CD8-positive, alpha-beta memory T cell (primary cell): Measurements from ENCODE around the gene ILK. TPM values are rescaled to one million over a fixed set of nuclear protein-coding genes. Genes with fewer than 3 reads are reported as not detected.

Source experiments
- CTCF ChIA-PET: fragments of 350-600 bp; sonication (Branson Sonifier 250); formaldehyde crosslinking; loops from one replicate; lab custom pipeline; 2021; ENCODE audit warnings: antibody characterized with exemption; lab: Charles Lee
- POLR2A ChIA-PET: fragments of 350-600 bp; sonication (Branson Sonifier 250); formaldehyde crosslinking; loops from one replicate; lab custom pipeline; 2021; ENCODE audit warnings: antibody characterized with exemption; lab: Charles Lee
- DNase-seq, 5 donors: peaks; one replicate each; pipeline versions ENCODE4 v3.0.0 to v3.0.0-alpha.2; 2020 to 2022; ENCODE audit warnings: mixed read lengths in 1 of 5
- H3K27ac ChIP-seq: one replicate; pipeline ENCODE4 v1.7.0; 2013; ENCODE audit warnings: low read depth, mild to moderate bottlenecking, low read length, moderate library complexity
- H3K27me3 ChIP-seq: 2 replicates; pipeline ENCODE4 v1.7.0; 2013; ENCODE audit warnings: low read length, mild to moderate bottlenecking; ENCODE audit not compliant: insufficient read depth, poor library complexity, severe bottlenecking
- H3K36me3 ChIP-seq: 2 replicates; pipeline ENCODE4 v1.7.0; 2013; ENCODE audit warnings: mild to moderate bottlenecking, low read length, moderate library complexity; ENCODE audit not compliant: insufficient read depth
- H3K4me1 ChIP-seq: 2 replicates; pipeline ENCODE4 v1.7.0; 2013; ENCODE audit warnings: mild to moderate bottlenecking, low read length, moderate library complexity; ENCODE audit not compliant: insufficient read depth
- H3K4me3 ChIP-seq: 2 replicates; pipeline ENCODE4 v1.7.0; 2013; ENCODE audit warnings: mild to moderate bottlenecking, low read length
- H3K9me3 ChIP-seq: 2 replicates; pipeline ENCODE4 v1.7.0; 2013; ENCODE audit warnings: mild to moderate bottlenecking, low read length
- H3K27ac Mint-ChIP-seq, 8 donors: one replicate each; pipeline ENCODE4 v1.8.0; 2020 to 2021; ENCODE audit warnings: mixed read lengths in 8 of 8, mild to moderate bottlenecking in 6 of 8, inconsistent platforms in 3 of 8, moderate library complexity in 3 of 8
- H3K27me3 Mint-ChIP-seq, 2 donors: one replicate each; pipeline ENCODE4 v1.8.0; 2020 to 2021; ENCODE audit warnings: mixed read lengths in 2 of 2, mild to moderate bottlenecking in 1 of 2, moderate library complexity in 1 of 2
- H3K36me3 Mint-ChIP-seq, 3 donors: one replicate each; pipeline ENCODE4 v1.8.0; 2020 to 2021; ENCODE audit warnings: mixed read lengths in 3 of 3, inconsistent platforms in 1 of 3, mild to moderate bottlenecking in 1 of 3
- H3K4me1 Mint-ChIP-seq, 3 donors: one replicate each; pipeline ENCODE4 v1.8.0; 2020 to 2021; ENCODE audit warnings: mixed read lengths in 3 of 3, inconsistent platforms in 1 of 3, mild to moderate bottlenecking in 1 of 3
- H3K4me3 Mint-ChIP-seq, 7 donors: one replicate each; pipeline ENCODE4 v1.8.0; 2020 to 2021; ENCODE audit warnings: mixed read lengths in 7 of 7, mild to moderate bottlenecking in 6 of 7, moderate library complexity in 4 of 7, inconsistent platforms in 2 of 7
- H3K9me3 Mint-ChIP-seq, 5 donors: one replicate each; pipeline ENCODE4 v1.8.0; 2020 to 2022; ENCODE audit warnings: mixed read lengths in 5 of 5, mild to moderate bottlenecking in 3 of 5, moderate library complexity in 2 of 5, inconsistent platforms in 1 of 5
- polyA plus RNA-seq: library from polyadenylated mRNA; unstranded; fragments of 300-500 nt; fragmentation: Illumina TruSeq; gene quantifications from one replicate; pipeline ENCODE4 v1.2.3, GENCODE V29; 2021
- total RNA-seq, 2 experiments: library from RNA; stranded (reverse); gene quantifications; one replicate each; pipeline ENCODE4 v1.2.3, GENCODE V29; 2021

ILK gene
- total and polyA plus RNA-seq, 3 experiments from 2014 or later, result 90.1 to 111 (median 92.6) TPM

DNA sequence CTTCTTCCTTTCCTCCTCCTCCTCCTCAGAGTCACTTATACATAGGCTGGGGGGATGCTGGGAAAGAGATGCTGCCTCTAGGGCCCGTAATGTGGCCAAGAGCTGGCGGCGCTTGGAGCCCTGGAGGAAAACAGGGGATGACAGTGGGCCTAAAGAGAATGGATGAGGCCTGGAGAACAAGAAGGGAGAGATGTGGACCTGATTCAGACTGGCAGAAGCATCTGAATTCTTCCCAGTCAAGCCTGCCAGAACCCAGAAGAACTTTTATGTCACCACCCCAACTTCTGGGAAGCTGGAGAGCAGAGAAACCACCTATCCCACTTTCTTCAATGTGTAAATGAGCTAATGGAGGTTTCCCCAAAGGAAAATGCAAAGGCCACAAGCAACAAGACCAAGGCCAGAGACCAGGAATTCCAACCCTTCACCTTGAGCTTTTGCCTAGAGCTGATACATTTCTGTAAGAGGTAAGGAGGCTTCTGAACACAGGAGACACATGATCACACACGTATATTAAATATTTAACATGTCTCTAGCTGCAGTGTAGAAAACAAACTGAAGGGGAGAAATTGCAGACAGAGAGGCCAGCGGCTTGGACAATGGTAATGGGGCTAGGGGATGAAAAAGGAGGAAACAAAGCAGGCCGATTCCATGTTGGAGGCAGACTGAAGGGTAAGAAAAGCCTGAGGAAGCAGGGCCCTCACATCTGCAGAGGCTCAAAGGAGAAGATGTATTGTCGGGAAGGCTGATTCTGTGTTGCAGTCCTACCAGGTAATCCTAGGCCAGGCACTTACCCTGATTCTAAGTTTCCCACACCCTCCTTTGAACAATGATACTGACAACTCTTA lies 1.3 kb upstream of the ILK start:
- Histone ChIP-seq H3K27ac (peak overlapping the region; percentile 91), H3K36me3 (peaks cover 29% of the 10 kb centered on the region), H3K4me3 (peak overlapping the region; percentile 86), H3K4me1 (peaks cover 45% of the 10 kb centered on the region), H3K27me3 (no peaks in the 10 kb centered on the region), H3K9me3 (no peaks in the 10 kb centered on the region)
- Mint-ChIP-seq H3K36me3 (peaks cover 0 to 44% (median 6%) of the 10 kb centered on the region in 3 donors), H3K4me1 (peaks cover 22 to 31% (median 27%) of the 10 kb centered on the region in 3 donors), H3K4me3 (no peak overlapping the region), H3K9me3 (no peaks in the 10 kb centered on the region), H3K27ac (peak overlapping the region in 4 of 8 donors; percentile 30 to 91 (median 78)), H3K27me3 (no peaks in the 10 kb centered on the region)
- DNase-seq, result no peak
- ChIA-PET POLR2A (interaction anchor here (0.7 to 3.9 kb wide), 3 partner anchors 10 to 81 kb away, joined by 12 to 35 read pairs (median 29); partner anchors contain the start of genes MRPL17, TAF10 and TPP1), CTCF (interaction anchor here (1.0 to 4.6 kb wide), 6 partner anchors 9 to 120 kb away, joined by 3 to 68 read pairs (median 6); partner anchors contain the start of genes MRPL17, TAF10 and TPP1)

DNA sequence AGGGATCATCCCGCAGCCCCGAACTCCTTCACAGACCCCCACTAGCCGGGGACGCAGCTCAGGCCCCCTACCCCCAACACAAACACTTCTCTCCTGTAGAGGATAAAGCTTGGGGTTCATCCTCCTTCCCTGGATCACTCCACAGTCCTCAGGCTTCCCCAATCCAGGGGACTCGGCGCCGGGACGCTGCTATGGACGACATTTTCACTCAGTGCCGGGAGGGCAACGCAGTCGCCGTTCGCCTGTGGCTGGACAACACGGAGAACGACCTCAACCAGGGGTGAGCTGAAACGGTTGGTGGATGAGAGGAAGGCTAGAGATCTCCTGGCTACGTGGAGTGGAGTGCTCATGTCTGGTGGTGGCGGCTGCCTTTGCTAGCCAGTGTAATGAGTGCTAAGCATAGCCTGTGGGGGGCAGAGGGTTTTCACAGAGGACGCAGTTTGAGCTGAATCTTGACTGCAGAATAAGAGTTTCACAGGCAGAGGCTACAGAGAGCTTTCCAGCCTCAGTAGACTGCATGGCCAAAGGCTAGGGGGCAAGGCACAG lies 580 bp downstream of the ILK start:
- Histone ChIP-seq H3K4me3 (peak overlapping the region; percentile 86), H3K36me3 (peaks cover 46% of the 10 kb centered on the region), H3K9me3 (no peaks in the 10 kb centered on the region), H3K27me3 (no peaks in the 10 kb centered on the region), H3K4me1 (peaks cover 63% of the 10 kb centered on the region), H3K27ac (peak overlapping the region; percentile 91)
- H3K4me1 Mint-ChIP-seq, result peaks cover 11 to 33% (median 14%) of the 10 kb centered on the region in 3 donors
- H3K4me3 Mint-ChIP-seq, result no peak overlapping the region
- DNase-seq, result peak; percentile 22 to 77 (median 51)
- H3K27ac Mint-ChIP-seq, result no peak overlapping the region
- POLR2A ChIA-PET, result interaction anchor here (0.8 to 3.9 kb wide), 7 partner anchors 8 to 370 kb away, joined by 3 to 35 read pairs (median 7); partner anchors contain the start of genes FHIP1B, MRPL17, TAF10 and TPP1
- no peaks in the 10 kb centered on the region for H3K27me3 Mint-ChIP-seq
- CTCF ChIA-PET, result interaction anchor here (0.6 to 4.6 kb wide), 22 partner anchors 9 to 250 kb away, joined by 3 to 68 read pairs (median 4); partner anchors contain the start of genes ARFIP2, MRPL17, TIMM10B and TPP1
- peaks cover 0 to 47% (median 9%) of the 10 kb centered on the region in 3 donors for H3K36me3 Mint-ChIP-seq
- H3K9me3 Mint-ChIP-seq, result no peaks in the 10 kb centered on the region

DNA sequence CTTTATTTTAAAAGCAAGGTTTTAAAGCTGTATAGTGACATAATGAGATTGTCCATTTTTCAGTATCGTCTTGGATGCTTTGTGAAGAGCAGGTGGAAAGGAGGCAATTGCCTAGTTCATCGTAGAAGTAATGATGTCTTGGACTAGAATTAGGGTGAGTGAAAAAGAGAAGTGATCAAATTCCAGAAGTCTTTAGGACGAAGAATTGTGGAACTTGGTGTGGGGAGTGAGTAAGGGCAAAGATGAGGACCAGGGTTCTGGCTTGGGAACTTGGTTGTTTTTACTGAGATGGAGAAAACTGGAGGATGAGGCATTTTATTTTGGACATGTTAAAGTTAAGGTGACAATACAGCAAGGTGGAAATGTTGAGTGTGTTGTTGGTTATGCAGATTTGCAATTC lies 1.2 kb downstream of the ILK start:
- Mint-ChIP-seq H3K36me3 (peaks cover 0 to 47% (median 10%) of the 10 kb centered on the region in 3 donors), H3K27ac (no peak overlapping the region), H3K9me3 (no peaks in the 10 kb centered on the region), H3K27me3 (no peaks in the 10 kb centered on the region), H3K4me1 (peaks cover 10 to 29% (median 14%) of the 10 kb centered on the region in 3 donors), H3K4me3 (no peak overlapping the region)
- Histone ChIP-seq H3K27ac (peak overlapping the region; percentile 91), H3K4me3 (peak overlapping the region; percentile 86), H3K9me3 (no peaks in the 10 kb centered on the region), H3K36me3 (peaks cover 46% of the 10 kb centered on the region), H3K4me1 (peaks cover 63% of the 10 kb centered on the region), H3K27me3 (no peaks in the 10 kb centered on the region)
- POLR2A ChIA-PET, result interaction anchor here (0.8 to 3.9 kb wide), 7 partner anchors 8 to 370 kb away, joined by 3 to 35 read pairs (median 7); partner anchors contain the start of genes FHIP1B, MRPL17, TAF10 and TPP1
- no peak for DNase-seq
- CTCF ChIA-PET, result interaction anchor here (0.6 to 4.6 kb wide), 21 partner anchors 8 to 251 kb away, joined by 3 to 68 read pairs (median 5); partner anchors contain the start of genes ARFIP2, MRPL17, TIMM10B and TPP1

DNA sequence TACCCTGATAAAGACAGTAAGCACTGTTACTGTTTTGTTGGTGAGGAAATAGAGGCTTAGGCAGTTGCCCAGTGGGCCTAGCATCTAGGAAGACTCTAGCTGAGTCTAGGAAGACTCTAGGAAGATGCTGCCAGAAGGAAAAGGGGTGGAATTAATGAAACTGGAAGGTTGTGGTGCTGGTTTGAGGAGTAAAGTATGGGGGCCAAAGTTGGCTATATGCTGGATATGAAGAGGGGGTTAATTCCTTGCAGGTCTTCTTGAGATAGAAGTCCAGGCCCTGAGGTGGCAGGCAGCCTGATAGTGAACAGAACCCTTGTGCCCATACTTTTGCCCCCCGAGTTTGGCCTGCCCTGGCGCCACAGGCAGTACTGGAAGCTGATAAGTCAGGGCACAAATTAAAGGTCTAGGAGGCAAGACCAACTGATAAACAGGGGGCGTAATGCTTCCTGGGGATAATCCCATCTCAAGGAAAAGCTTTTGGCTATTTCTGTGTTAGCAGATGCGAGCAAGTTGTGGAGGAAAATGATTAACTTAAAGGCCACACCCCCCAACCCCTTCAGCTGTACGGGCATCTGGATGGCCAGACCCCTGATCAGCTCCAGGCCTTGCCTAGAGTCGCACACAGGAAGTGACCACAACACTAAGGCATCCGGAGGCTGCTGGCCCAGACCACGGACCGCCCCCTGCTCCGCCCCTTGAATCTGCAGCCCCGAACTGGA lies 3.1 kb downstream of the ILK start:
- H3K27ac ChIP-seq, result peak overlapping the region; percentile 66
- CTCF ChIA-PET, result interaction anchor here (1.1 to 7.8 kb wide), 4 partner anchors 13 to 150 kb away, joined by 3 to 68 read pairs (median 18); partner anchors contain the start of genes MRPL17 and TPP1
- peak overlapping the region in 2 of 8 donors; percentile 73 to 97 for H3K27ac Mint-ChIP-seq
- no peaks in the 10 kb centered on the region for H3K9me3 Mint-ChIP-seq
- peaks cover 40% of the 10 kb centered on the region for H3K36me3 ChIP-seq
- peak overlapping the region; percentile 24 for H3K4me3 ChIP-seq
- POLR2A ChIA-PET, result interaction anchor here (0.6 kb wide), 1 partner anchor 64 kb away, joined by 3 read pairs; no protein-coding TSS in a partner anchor
- H3K4me3 Mint-ChIP-seq, result peak overlapping the region in 1 of 7 donors; percentile 81
- H3K4me1 Mint-ChIP-seq, result peaks cover 23 to 45% (median 32%) of the 10 kb centered on the region in 3 donors
- H3K9me3 ChIP-seq, result no peaks in the 10 kb centered on the region
- H3K36me3 Mint-ChIP-seq, result peaks cover 0 to 48% (median 15%) of the 10 kb centered on the region in 3 donors
- H3K4me1 ChIP-seq, result peaks cover 72% of the 10 kb centered on the region
- H3K27me3 Mint-ChIP-seq, result no peaks in the 10 kb centered on the region
- H3K27me3 ChIP-seq, result no peaks in the 10 kb centered on the region
- DNase-seq, result peak; percentile 25 to 67 (median 38)

DNA sequence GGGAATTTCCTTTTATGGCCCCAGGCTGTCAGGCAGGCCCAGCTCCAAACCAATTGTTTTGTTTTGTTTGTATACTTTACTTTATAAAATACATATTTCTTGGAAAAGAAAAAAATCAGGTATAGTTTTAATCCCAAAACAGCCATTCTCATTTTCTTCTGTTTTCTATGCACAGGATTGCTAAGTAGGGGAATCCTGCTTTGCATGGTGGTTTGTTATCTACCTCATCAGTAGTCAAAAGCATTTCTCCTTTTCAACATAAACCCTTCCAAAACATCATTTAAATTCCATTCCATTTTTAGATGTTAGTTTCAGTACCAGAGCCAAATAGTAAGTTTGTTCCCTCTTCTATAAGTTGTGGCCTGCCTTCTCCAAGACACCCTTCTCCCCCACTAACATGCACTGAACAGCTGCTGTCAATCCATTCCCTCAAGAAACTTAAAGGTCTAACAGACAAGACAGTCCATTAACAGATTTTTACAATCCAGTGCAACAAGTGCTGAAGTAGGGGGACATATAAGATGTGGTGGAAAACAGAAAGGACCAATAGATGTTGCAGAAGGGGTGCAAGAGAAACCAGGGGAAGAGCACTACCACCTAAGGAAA lies 3.7 kb downstream of the ILK start:
- DNase-seq, result no peak
- Histone ChIP-seq H3K27ac (peak overlapping the region; percentile 66), H3K4me1 (peaks cover 65% of the 10 kb centered on the region), H3K27me3 (no peaks in the 10 kb centered on the region), H3K36me3 (peaks cover 37% of the 10 kb centered on the region), H3K9me3 (no peaks in the 10 kb centered on the region), H3K4me3 (no peak overlapping the region)
- Mint-ChIP-seq H3K36me3 (peaks cover 0 to 46% (median 13%) of the 10 kb centered on the region in 3 donors), H3K27me3 (no peaks in the 10 kb centered on the region), H3K27ac (peak overlapping the region in 3 of 8 donors; percentile 79 to 97 (median 83)), H3K4me1 (peaks cover 23 to 46% (median 32%) of the 10 kb centered on the region in 3 donors), H3K9me3 (no peaks in the 10 kb centered on the region), H3K4me3 (peak overlapping the region in 4 of 7 donors; percentile 25 to 63 (median 36))
- CTCF ChIA-PET, result interaction anchor here (1.1 to 7.8 kb wide), 4 partner anchors 12 to 228 kb away, joined by 3 to 68 read pairs (median 3); partner anchors contain the start of genes MRPL17 and TPP1
- POLR2A ChIA-PET, result interaction anchor here (2.8 kb wide), 1 partner anchor 11 kb away, joined by 11 read pairs; the partner anchor contains the start of gene TPP1

DNA sequence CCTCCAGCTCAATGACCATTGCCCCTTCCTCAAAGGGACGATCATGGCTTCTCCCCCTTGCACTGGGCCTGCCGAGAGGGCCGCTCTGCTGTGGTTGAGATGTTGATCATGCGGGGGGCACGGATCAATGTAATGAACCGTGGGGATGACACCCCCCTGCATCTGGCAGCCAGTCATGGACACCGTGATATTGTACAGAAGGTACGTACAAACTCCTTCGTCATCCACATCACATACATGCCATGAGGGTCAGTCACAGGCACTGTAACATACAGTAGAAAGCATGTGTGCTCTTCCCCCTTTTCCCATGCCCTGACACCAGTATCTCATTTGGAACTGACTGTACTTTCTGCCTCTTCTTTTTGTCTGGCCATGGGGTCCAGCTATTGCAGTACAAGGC lies 4.4 kb downstream of the ILK start:
- H3K36me3 Mint-ChIP-seq, result peaks cover 0 to 46% (median 13%) of the 10 kb centered on the region in 3 donors
- Histone ChIP-seq H3K9me3 (no peaks in the 10 kb centered on the region), H3K4me1 (peaks cover 66% of the 10 kb centered on the region), H3K27me3 (no peaks in the 10 kb centered on the region), H3K36me3 (peaks cover 37% of the 10 kb centered on the region), H3K4me3 (no peak overlapping the region), H3K27ac (no peak overlapping the region)
- CTCF ChIA-PET, result interaction anchor here (1.1 to 7.8 kb wide), 3 partner anchors 11 to 229 kb away, joined by 3 to 68 read pairs (median 3); partner anchors contain the start of genes MRPL17 and TPP1
- peak overlapping the region in 2 of 7 donors; percentile 28 to 63 for H3K4me3 Mint-ChIP-seq
- peak overlapping the region in 5 of 8 donors; percentile 33 to 97 (median 47) for H3K27ac Mint-ChIP-seq
- POLR2A ChIA-PET, result interaction anchor here (2.8 kb wide), 1 partner anchor 11 kb away, joined by 11 read pairs; the partner anchor contains the start of gene TPP1
- H3K9me3 Mint-ChIP-seq, result no peaks in the 10 kb centered on the region
- no peak for DNase-seq
- H3K4me1 Mint-ChIP-seq, result peaks cover 23 to 46% (median 32%) of the 10 kb centered on the region in 3 donors
- H3K27me3 Mint-ChIP-seq, result no peaks in the 10 kb centered on the region
